Measurements from ENCODE around the gene EPPIN.

The EPPIN gene

DNA sequence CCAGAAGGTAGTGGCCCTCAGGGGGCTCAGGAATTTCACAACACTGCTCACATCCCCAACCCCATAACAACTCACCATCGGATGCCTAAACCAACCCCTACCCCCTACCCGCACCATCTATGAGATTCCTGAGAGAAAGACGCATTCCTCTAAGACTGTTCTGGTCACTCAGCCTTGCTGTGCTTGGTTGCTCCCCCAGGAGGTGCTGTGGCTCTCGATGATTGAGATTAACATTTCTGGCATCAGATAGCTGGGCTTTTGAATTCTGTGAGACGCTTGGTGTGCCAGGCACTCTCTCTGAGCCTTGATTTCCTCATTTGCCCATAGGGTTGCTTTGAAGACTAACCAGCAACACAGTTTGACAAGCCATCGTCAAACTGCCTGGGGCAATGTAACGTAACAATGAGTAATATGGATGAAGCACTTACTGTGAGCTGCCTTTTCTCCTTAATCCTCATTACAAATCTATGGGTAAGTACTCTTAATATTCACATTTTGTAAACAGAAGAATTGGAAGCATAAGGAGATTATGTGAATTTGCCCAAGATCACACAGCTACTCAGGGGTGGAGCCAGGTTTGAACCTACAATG is 8.9 kb downstream of the EPPIN start:
- no peak for DNase-seq (ENCODE audit: low read depth, low spot score)

DNA sequence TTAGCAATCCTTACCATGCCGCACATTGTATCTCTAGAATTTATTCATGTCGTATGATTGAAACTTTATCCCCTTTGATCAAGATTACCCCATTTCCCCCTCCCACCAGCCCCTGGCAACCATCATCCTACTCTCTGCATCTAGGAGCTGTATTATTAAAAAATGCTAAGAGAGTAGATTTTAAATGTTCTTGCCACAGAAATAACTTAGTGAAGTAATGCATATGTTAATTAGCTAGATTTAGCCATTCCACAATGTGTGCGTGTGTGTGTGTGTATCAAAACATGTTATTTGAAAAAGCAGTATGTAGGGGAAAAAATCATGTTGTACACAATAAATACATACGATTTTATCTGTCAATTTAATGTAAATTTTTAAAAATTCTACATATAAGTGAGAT is 19.9 kb downstream of the EPPIN start:
- no peak for DNase-seq (ENCODE audit: low read depth, low spot score)

DNA sequence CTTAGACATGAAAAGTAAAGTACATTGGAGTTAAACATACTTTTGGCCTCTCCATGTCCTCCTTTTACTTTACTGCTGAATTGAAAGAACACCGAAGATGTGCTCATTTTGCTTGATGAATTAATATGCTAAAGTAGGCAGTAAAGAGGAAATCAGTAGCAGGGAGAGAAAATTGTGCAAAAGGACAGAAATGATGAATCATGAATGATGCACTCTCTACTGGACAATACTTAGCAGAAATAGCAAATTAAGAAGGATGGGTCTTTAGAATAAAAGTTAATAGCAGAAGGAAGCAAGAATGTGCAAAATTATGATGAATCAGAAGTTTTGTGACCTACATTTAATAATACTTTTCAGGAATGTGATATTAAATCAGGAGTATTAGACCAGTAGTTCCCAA is 23.4 kb downstream of the EPPIN start:
- no peak for DNase-seq (ENCODE audit: low read depth, low spot score)

DNA sequence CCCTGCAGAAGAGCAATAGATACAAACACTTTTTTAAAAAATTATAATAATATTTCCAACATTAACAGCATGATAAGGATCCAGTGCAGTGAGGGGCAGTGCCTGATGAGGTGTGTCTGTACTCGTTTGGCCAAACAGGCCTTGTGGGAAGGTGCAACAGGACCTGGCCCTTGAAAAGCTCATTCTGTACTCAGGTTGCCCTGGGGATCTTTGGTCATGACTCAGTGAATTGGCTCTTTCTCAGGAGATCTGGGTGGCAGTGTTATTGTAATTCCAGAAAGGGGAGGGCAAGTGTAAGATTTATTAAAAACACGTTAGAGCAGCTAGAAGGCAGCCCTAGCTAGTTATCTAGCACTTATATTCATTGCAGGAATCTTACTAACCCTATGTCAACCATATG is 28.9 kb downstream of the EPPIN start:
- DNase-seq (ENCODE audit: low read depth, low spot score), result peak; percentile 17

DNA sequence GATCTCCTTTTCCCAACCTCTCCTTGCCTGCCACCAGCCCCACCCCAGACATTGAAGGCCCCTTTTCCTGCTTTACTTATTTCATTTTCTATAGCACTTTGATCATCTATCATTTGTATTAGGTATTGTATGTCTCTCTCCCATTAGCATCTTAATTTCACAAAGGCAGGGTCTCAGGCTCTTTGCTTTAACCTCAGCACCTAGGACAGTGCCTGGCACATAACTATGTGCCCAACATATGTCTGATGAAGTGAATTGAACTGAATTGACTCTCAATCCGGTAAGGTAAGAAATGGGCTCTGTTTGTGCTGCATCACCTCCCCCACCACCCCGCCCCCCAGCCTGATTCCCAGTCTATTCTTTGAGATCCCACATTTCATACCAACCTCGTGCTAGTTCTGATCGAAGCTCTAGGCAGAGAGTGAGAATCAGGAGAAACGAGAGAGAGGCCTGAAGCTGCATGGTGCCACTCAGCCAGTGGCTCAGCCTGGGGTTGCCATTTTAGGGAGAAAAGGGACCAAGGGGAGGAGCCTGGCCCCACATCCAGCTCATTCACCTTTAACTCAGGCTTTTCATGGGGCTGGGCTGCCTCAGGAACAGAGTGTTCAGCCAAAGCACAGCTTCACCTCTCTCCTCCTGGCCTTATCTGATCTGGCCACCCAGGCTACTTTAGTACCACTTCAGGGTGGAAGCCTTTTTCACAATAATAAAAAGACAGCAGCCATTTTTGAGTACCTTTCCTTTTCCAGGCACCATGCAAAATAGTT is 31.9 kb downstream of the EPPIN start, which contains the start of gene SPINT3:
SPINT3 (minus strand) TSS at position 476 of the 767 bp plus-strand sequence; CDS start at position 462, 14 bp downstream.
- DNase-seq (ENCODE audit: low read depth, low spot score), result no peak

DNA sequence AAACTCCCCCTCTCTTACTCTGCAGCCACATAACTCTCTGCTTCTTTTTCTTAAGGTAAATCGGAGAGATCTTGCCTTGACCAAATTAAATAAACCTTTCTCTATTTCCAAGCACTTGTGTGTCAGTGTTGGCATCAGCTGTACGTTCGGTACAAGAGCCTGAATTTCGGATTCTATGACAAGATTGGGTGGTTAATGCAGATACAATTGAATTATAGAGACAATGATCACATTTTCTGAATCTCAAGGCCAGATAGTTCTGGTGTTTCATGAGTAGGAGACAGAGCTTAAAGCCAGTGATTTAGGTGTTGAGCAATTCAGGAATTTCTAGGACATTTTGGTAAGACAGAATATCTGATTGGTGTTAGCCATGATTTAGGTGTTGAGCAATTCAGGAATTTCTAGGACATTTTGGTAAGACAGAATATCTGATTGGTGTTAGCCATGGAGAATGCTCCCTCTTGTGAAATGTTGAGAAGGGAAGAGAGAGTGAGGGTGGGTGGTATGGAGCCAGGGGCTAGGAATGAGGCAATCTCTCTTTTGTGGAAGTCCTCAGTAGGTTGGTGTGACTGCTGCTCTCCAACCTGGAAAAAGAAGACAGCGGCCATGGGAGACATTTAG is 36.8 kb downstream of the EPPIN start:
- no peak for DNase-seq (ENCODE audit: low read depth, low spot score)

DNA sequence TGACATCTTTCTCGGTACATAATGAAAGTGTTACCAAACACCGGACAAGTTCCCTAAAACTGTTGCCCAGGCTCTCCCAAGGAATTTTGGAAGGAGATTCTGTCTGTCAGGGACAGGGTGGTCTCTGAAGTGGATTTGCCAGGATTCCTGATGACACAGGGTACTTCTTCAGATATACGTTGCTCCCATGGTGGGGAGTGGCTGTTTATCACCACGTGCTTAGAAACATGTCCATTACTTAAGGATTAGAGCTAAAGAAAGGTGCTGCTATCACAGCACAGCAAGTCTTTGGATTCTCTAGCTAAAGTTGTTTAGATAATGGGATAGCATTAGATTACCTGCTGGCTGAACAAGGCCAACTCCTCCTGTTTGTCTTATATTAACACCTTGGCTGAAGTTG is 38.1 kb downstream of the EPPIN start:
- no peak for DNase-seq (ENCODE audit: low read depth, low spot score)

DNA sequence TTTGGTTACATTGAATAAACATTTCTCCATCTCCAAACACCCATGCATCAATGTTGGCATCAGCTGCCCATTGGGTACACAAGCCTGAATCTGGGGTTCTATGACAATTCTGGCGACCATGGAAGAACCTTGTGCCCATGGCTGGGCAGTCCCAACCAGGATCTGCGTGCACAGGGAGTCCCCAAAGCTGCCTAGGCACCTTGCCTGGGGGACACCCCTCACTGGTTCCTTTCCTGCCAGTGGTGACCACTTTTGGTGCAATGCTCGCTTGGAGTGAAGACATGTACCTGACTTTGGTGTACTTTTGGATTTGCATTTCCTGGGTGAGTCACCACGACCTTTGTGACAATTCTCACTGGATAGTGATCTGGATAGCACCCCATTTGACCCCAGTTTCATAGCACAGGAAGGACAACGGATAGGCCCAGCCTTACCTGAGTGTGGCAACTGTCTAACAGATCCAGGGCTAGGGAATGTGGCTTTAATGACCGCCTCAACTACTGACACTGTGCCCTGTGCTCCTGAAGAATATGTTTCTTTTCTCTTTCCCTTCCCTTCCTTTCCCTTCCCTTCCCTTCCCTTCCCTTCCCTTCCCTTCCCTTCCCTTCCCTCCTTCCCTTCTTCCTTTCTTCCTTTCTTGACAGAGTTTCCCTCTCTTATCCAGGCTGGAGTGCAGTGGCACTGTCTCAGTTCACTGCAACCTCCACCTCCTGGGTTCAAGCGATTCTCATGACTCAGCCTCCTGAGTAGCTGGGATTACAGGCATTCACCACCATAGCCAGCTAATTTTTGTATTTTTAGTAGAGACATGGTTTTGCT is 38.9 kb downstream of the EPPIN start:
- DNase-seq (ENCODE audit: low read depth, low spot score), result no peak

DNA sequence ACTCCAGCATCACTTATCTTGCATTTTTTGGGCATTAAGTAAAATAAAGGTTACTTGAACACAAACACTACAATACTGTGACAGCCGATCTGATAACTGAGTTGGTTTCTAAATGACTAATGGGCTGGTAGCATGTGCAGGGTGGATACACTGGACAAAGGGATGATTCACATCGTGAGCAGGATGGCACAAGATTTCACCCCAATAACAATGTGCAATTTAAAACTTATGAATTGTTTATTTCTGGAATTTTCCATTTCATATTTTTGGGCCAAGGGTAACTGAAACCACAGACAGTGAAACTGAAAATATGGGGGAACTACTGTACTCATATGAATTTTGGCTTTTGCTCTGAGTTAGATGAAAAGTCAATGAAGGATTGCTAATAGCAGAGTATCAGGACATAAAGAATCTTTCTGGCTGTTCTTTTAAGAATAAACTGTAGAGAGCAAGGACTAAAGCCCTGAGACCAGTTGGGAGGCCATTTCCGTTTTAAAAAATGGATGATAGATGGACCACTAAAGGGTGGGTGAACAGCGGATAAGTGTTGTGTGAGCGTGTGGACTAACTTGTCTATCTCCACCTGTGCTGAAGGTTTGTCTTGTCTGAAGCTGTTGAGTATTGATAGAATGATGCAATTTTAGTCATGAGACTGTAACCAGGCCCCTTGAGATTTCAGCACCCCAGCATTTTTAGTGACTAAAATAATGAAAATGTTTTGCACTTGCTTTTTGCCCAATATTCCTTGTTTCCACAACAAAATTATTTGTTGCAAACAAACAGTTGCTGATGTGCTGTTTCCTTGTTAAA is 40.0 kb downstream of the EPPIN start:
- DNase-seq (ENCODE audit: low read depth, low spot score), result no peak

DNA sequence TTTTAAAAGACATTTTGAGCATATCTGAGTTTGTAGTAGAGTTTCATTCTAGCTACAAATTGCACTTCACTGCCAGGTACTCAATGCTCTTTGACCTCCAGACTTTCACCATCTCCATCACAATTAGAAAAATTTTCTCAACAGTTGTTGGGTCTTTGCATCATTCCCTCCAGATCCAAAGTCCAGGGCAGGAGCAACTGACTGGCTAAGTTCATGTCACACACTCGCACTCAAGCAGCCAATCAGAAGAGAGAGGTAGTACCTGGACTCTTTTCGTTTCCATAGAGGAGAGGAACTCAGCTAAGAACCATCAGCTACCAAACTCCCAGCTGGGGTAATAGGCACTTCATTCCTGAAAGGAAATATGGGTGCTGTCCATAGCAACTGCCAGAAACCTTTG is 40.8 kb downstream of the EPPIN start:
- DNase-seq (ENCODE audit: low read depth, low spot score), result no peak

DNA sequence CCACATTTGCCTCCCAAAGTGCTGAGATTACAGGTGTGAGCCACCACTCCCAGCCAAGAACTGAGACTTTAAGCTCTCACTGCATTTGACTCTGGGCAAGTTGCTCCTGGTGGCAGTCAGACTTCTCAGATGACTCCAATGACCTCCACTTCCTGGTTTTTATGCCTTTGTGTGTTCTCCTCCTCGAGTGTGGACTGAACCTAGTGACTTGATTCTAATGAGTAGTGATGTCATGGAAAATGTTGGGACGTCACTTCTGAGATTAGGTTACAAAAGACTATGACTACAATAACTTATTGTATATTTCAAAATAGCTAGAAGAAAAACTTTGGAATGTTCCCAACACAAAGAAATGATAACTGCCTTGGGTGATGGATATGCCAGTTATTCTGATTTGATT is 43.8 kb downstream of the EPPIN start:
- DNase-seq (ENCODE audit: low read depth, low spot score), result no peak

DNA sequence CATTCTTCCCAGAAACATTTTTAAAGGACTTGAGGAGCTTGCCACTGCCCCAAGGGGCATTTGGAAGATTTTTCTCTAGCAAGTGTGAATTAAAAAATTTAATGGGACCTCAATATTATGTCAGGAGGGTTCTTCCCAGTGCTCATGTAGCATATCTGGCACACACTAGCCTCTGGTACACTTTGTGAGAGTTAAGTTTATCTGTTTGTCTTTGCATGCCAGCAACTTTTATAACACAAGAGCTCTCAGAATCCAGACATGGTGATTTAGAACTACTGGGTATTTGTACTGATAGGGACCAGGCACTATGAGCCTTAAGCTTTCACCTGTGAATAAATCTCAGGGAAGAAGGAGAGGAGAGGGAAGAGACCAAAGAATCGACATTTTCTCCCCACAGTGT is 44.6 kb downstream of the EPPIN start:
- DNase-seq (ENCODE audit: low read depth, low spot score), result no peak

DNA sequence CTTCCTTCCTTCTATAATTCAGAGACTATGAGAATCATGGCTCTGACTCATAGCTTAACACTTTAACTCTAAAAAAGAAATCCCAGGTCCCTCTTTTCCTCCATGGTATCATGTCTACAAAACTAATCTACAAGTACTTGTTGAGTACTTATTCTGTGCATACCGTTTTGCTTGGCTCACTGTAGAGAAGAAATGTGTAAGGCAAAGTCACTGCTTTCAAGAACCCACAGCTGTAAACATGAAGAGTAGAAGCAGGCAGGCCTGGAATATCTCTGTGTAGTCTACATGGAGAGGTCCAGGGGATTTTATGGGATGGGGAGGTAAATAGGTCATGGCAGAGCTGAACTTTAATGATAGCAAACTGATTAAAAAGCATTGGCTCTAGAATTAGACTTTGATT is 45.6 kb downstream of the EPPIN start:
- DNase-seq (ENCODE audit: low read depth, low spot score), result no peak

DNA sequence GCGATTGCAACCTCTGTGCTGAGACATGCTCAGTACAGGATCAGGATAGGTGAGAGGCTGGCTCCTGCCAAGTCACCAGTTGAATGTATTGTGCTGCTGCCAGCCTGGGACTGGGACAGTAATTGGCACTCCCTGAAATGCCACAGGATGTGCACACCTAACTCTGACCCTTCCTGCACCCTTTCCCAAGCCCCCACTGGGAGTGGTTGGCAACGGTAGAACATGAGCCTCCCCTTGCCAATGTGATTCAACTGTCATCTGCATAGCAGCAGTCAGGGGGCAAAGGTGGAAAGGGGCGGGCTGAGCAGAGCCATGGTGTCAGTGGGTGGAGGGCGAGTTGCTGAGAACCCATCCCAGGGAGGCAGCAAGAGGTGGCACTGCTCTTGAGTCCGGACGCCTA is 47.2 kb downstream of the EPPIN start:
- DNase-seq (ENCODE audit: low read depth, low spot score), result no peak

DNA sequence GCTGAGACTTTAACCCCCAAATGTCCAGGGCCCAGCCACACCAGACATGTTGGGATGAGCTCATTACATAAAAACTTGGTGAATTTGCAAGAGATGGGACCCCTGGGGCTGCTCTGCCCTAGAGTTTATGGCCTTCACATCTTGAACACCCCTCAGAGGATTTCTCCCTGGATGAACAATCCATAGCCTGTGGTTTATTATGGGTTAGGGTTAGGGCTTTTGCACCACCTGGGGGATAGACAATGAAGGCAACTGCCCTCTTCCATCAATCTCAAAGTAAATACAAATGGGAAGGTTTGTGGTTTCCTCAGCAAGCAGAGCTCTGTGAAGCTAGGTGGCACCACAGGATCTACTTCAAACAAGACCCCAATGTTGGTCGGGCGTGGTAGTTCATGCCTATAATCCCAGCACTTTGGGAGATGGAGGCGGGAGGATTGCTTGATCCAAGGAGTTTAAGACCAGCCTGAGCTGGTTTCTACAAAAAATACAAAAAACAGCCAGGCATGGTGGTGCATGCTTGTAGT is 49.2 kb downstream of the EPPIN start:
- DNase-seq (ENCODE audit: low read depth, low spot score), result no peak

DNA sequence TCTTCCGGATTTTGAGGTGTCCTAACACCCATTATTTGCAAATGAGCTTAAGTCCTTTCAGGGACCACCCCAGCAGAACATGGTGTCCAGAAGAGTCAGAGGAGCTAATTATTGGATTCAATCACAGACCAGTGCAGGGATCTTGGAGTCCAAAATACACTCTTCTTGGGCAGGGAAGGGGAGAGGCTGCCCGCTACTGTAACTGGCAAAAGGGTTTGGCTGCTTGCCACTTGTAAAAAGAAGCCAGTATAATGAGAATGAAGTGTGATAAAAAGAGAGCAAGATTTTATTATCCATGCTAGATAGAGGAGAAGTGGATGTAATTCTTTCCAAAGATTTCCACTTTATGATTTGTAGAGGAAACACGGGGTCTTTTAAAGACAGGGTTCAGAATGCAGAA is 51.0 kb downstream of the EPPIN start:
- DNase-seq (ENCODE audit: low read depth, low spot score), result no peak

DNA sequence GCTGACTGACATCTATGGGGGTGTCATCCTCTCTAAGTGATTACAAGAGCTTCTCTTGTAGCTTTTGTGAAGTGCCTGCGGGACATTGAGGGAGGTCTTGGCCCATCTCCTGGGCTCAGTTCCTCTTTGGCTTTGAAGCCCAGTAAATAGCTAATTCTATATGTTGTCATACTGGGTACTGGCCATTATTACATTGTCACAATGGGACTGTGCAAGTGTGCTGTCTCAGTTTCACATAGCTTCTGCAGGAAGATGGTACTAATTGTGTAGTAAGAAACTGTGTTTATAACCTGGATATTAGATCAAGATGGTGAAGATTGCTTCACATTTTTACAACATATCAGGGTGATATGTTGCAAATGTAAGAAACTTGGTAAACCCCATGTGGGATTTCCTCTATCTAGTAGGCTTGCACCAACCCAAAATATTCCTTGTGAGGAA is 51.7 kb downstream of the EPPIN start:
- no peak for DNase-seq (ENCODE audit: low read depth, low spot score)

Data from astrocyte of the hippocampus (primary cell).